ENCODE measurements around the gene EVI5.
"Not testable (repeated sequence)": the region's sequence is repeated elsewhere in the genome, so short reads cannot be mapped to it uniquely, and the experiment has no call there.

Gene EVI5

GRCh38 chr1:92791487-92792066 is 6.7 kb upstream of the EVI5 start:
- no peak for DNase-seq

GRCh38 chr1:92790867-92791266 is 6.0 kb upstream of the EVI5 start:
- DNase-seq: no peak

GRCh38 chr1:92790081-92790480 is 5.2 kb upstream of the EVI5 start:
- no peak for DNase-seq

GRCh38 chr1:92786111-92786901 is 1.4 kb upstream of the EVI5 start:
- no peak for DNase-seq

- peak; percentile 65 for DNase-seq
Measured at GRCh38 chr1:92784021-92784638, 778 bp downstream of the EVI5 start.

GRCh38 chr1:92783550-92783949 is 1.4 kb downstream of the EVI5 start:
- peak; percentile 20 for DNase-seq

GRCh38 chr1:92778376-92778775 is 6.5 kb downstream of the EVI5 start:
- no peak for DNase-seq

- no peak for DNase-seq
Measured at GRCh38 chr1:92774407-92774806, 10.5 kb downstream of the EVI5 start.

GRCh38 chr1:92773749-92774148 is 11.2 kb downstream of the EVI5 start:
- not testable (repeated sequence) for DNase-seq

GRCh38 chr1:92769856-92770255 is 15.1 kb downstream of the EVI5 start:
- no peak for DNase-seq

- DNase-seq: no peak
Measured at GRCh38 chr1:92768915-92769314, 16.0 kb downstream of the EVI5 start.

GRCh38 chr1:92768296-92768695 is 16.6 kb downstream of the EVI5 start:
- no peak for DNase-seq

- no peak for DNase-seq
Measured at GRCh38 chr1:92764116-92764515, 20.8 kb downstream of the EVI5 start.

GRCh38 chr1:92762355-92762754 is 22.6 kb downstream of the EVI5 start:
- no peak for DNase-seq

GRCh38 chr1:92759361-92759760 is 25.5 kb downstream of the EVI5 start:
- peak; percentile 17 for DNase-seq

- DNase-seq: no peak
Measured at GRCh38 chr1:92756537-92756936, 28.4 kb downstream of the EVI5 start.

- DNase-seq: no peak
Measured at GRCh38 chr1:92755541-92756461, 29.1 kb downstream of the EVI5 start.

GRCh38 chr1:92754719-92755050 is 30.2 kb downstream of the EVI5 start:
- DNase-seq: no peak

GRCh38 chr1:92754000-92754718 is 30.7 kb downstream of the EVI5 start:
- DNase-seq: peak; percentile 81

GRCh38 chr1:92752719-92753118 is 32.2 kb downstream of the EVI5 start:
- DNase-seq: peak; percentile 79

- peak; percentile 70 for DNase-seq
Measured at GRCh38 chr1:92749024-92749634, 35.8 kb downstream of the EVI5 start.

- DNase-seq: no peak
Measured at GRCh38 chr1:92748138-92748537, 36.8 kb downstream of the EVI5 start.
